ENCODE results near the gene MALAT1.
"Not testable (repeated sequence)": the region's sequence is repeated elsewhere in the genome, so short reads cannot be mapped to it uniquely, and the experiment has no call there.

Gene MALAT1

DNA sequence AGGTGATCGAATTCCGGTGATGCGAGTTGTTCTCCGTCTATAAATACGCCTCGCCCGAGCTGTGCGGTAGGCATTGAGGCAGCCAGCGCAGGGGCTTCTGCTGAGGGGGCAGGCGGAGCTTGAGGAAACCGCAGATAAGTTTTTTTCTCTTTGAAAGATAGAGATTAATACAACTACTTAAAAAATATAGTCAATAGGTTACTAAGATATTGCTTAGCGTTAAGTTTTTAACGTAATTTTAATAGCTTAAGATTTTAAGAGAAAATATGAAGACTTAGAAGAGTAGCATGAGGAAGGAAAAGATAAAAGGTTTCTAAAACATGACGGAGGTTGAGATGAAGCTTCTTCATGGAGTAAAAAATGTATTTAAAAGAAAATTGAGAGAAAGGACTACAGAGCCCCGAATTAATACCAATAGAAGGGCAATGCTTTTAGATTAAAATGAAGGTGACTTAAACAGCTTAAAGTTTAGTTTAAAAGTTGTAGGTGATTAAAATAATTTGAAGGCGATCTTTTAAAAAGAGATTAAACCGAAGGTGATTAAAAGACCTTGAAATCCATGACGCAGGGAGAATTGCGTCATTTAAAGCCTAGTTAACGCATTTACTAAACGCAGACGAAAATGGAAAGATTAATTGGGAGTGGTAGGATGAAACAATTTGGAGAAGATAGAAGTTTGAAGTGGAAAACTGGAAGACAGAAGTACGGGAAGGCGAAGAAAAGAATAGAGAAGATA is at the start of gene MALAT1:
Gene MALAT1 (plus strand): TSS at position 69 of the 736 bp plus-strand sequence.
- peak; percentile 96 for DNase-seq

DNA sequence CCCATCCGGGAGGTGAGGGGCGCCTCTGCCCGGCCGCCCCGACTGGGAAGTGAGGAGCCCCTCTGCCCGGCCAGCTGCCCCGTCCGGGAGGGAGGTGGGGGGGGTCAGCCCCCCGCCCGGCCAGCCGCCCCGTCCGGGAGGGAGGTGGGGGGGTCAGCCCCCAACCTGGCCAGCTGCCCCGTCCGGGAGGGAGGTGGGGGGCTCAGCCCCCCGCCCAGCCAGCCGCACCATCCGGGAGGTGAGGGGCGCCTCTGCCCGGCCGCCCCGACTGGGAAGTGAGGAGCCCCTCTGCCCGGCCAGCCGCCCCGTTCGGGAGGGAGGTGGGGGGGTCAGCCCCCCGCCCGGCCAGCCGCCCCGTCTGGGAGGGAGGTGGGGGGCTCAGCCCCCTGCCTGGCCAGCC is 47.5 kb upstream of the MALAT1 start:
- DNase-seq = not testable (repeated sequence)

DNA sequence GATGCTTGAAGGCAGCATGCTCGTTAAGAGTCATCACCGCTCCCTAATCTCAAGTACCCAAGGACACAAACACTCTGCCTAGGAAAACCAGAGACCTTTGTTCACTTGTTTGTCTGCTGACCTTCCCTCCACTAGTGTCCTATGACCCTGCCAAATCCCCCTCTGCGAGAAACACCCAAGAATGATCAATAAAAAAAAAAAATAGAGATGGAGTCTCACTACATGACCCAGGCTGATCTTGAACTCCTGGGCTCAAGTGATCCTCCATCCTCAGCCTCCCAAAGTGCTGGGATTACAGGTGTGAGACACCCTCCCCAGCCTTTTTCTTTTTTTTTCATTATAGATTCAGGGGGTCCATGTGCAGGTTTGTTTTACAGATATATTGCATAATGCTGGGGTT is 46.6 kb upstream of the MALAT1 start:
- not testable (repeated sequence) for DNase-seq

DNA sequence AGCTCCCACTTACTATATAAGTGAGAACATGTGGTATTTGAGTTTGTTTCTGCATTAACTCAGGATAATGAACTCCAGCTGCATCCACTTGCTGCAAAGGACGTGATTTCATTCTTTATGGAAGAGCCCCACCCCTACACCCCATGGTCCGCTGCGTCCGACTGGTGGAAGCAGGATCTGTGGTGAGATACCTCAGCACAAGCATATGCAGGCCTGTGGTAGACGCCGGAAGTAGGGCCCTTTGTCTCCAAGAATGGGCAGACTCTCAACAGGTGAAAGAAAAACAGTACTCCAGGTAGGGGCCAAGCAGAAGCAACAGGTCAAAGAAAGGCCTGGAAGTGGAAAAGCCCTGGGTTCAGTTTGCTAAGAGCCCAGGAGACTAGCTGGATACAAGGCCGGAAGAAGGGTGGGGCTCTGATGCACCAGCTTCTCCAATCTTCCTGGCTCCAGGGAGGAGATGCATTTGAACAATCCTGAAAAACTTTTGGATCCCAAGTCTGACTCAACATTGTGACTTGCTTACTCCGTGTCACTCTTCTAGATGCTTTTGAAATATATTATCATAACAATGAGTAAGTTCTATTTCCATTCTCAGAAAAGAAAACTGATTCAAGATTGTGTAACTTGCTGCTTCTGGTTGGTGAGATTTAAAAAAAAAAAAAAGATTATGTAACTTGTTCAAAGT is 45.9 kb upstream of the MALAT1 start:
- no peak for DNase-seq

GRCh38 chr11:65454311-65454695 is 44.5 kb upstream of the MALAT1 start:
- DNase-seq = no peak

- peak; percentile 81 for DNase-seq
These were observed 44.0 kb upstream of the MALAT1 start for GRCh38 chr11:65454696-65455456.

- DNase-seq = no peak
These were observed 42.4 kb upstream of the MALAT1 start for GRCh38 chr11:65456418-65456817.

DNA sequence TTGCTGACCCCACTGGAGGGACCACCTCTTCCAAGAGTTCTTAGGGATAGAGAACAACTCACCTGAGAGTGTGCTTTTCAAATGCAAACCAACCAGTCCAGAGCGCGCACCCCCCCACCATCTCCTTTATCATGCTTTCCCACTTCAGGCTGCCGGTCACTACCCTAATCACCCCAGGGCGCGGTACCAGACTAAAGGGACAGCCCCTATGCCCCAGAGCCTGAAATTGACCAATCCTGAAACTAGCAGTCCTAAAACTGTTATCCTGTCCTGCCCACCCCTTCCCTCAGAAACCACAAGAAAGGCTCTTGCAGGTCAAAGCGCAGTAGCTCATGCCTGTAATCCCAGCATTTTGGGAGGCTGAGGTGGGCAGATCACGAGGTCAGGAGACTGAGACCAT is 39.3 kb upstream of the MALAT1 start:
- DNase-seq = no peak

DNA sequence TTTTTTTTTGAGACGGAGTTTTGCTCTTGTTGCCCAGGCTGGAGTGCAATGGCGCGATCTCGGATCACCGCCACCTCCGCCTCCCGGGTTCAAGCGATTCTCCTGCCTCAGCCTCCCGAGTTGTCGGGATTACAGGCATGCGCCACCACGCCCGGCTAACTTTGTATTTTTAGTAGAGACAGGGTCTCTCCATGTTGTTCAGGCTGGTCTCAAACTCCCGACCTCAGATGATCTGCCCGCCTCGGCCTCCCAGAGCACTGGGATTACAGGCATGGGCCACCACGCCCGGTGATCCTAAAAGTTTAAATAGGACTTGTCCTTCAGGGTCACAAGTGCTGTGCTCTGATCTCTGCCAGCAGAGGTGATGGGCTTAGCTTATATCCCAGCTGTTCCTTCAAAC is 33.4 kb upstream of the MALAT1 start:
- not testable (repeated sequence) for DNase-seq

- not testable (repeated sequence) for DNase-seq
These were observed 31.5 kb upstream of the MALAT1 start for GRCh38 chr11:65467306-65467705.

DNA sequence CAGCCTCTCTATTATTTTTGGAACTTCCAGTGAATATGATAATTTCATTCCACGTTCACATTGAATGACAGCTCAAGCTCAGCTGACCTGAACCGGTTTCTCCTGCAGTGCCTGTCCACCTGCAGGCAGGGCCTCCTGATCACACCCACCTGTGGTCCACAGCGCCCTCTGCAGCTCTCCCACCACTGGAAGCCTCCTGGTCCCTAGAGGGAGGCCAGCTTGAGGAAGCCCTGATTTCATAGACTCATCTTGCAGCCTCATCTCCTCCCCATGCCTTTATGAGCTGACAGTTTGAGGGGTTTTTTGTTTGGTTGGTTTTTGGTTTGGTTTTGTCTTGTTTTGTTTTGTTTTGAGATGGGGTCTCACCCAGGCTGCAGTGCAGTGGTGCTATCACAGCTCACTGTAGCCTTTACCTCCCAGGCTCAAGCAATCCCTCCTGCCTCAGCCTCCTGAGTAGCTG is 29.9 kb upstream of the MALAT1 start:
- peak; percentile 46 for DNase-seq

- DNase-seq = no peak
These were observed 28.3 kb upstream of the MALAT1 start for GRCh38 chr11:65470433-65471049.

- DNase-seq = no peak
These were observed 27.4 kb upstream of the MALAT1 start for GRCh38 chr11:65471447-65471891.

- DNase-seq = not testable (repeated sequence)
These were observed 26.1 kb upstream of the MALAT1 start for GRCh38 chr11:65472588-65473277.

GRCh38 chr11:65473278-65473860 is 25.5 kb upstream of the MALAT1 start:
- no peak for DNase-seq

DNA sequence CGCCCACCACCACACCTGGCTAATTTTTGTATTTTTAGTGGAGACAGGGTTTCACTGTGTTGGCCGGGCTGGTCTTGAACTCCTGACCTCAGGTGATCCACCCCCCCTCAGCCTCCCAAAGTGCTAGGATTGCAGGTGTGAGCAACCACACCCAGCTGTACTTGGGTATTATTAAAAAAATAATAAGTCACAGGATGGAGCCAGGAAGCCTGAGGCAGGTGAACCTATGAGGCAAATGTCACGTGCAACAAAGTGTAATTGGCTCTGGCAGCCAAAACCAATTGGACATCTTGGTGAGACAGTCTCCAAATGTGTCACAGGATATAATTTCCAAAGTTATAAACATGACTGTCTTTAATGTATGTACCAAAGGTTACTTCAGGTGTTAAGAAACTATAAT is 24.0 kb upstream of the MALAT1 start:
- DNase-seq = no peak

DNA sequence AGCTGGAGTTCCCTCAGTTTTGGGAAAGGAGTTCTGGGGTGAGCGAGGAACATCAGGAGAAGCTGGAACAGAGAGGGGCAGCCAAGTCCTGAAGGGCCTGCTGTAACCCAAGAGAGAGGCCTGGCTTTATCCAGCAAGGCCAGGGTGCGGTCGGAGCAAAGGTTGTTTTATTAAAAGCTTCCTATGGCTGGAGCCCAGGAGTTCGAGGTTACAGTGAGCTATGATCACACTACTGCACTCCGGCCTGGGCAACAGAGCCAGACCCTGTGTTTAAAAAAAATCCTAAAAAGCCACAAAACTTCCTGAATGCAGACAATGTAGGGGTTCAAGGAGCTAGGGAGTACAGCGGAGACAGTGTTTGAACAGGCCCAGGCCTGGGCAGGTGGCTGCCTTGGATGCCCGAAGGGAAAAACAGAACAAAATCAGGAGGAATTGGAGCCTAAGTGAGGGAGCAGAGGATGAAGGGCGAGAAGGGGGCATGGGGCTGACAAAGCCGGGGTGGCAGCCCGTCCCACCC is 22.2 kb upstream of the MALAT1 start:
- no peak for DNase-seq

DNA sequence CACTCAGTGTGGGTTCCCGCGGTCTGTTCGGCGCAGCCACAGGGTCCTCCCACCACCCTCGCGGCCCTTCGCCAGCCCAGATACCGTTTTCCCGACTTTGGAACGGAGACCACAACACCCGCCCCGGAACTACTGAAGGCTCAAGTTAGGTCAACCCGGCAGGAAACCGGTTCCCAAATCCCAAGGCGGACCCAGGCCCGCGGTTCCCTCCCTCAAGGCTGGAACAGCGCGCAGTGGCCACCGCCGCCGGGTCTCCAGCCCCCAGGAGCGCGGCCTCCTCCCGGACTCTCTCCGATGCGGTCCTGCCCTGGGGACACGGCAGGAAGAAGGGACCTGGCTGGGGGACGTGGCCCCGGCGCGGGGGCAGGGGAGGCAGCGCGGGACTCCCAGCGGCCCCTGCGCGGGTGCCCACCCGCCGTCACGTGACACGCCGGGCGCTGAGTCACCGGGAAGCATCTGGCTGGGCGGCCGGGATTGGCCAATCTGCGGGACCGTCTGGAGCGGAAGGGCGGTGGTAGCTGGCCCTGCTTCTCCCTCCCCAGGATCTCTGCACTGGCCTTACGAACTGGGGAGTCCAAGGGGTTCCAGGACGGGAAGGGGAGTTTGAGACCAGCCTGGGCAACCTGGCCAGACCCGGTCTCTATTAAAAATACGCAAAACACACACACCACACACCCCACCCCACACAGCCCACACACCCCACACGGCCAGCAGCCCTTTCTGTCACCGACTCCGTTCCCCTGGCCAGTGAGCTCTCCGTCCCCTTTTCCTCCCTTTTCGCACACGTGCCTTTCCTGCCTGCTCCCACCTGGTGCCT is 21.5 kb upstream of the MALAT1 start:
- peak; percentile 95 for DNase-seq

DNA sequence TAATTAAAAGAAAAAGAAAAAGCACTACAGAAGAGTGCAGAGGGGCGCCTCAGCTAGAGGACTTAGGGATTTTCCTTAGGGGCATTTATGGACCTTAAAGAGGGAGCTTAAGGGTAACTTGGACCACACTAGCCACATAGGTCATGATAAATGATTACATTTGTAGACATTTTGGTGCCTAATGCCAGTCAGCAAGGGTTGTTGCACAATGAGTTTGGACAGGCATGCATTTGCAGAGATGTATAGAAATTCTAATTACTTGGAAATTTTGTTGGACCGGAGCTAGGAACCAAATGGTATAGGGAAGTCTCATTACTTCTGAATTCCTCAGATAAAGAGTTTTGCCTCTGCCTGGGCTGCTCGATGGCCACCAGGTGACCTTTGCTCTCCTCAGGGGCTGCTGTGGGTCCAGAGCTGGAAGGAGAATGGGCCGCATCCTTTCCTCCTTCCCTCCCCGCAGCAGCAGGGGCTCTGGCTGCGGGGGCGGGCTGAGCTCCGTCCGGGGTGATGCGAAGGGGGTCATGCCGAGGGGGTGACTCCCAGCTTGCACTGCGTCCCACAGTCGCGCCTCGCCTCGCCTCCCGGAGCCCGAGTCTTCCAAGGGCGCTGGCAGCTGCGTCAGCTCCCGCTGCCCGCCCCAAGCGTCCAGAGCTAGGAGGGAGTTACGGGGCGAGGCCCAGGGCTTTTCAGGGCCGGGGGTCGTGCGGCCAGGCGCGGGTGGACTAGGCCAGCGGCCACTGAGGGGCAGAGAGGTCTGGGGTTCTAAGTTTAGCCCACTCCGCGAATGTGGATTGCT is 20.3 kb upstream of the MALAT1 start:
- DNase-seq = no peak

Data from stimulated activated CD4-positive, alpha-beta T cell treated with anti-CD3 and anti-CD28 coated beads, Interleukin-4, amount 100 ng/mL, for 24 hours (primary cell).